Vagina (tissue), 2 donors: Measurements from ENCODE around the gene FGFR2. TPM values are rescaled to one million over a fixed set of nuclear protein-coding genes. Genes with fewer than 3 reads are reported as not detected.

Experiments used
- DNase-seq, 2 donors: peaks; one replicate each; pipeline ENCODE4 v3.0.0-alpha.2; 2017; ENCODE audit errors: extremely low spot score in 2 of 2
- H3K27ac ChIP-seq: fragments of 200-600 bp; sonication (generic); one replicate; pipeline ENCODE4 v1.5.1; 2019
- H3K27me3 ChIP-seq: fragments of 200-600 bp; sonication (generic); one replicate; pipeline ENCODE4 v1.5.1; 2019
- H3K36me3 ChIP-seq, 2 donors: fragments of 200-600 bp; sonication (generic); one replicate each; pipeline ENCODE4 v1.5.1; 2017 to 2019
- H3K4me1 ChIP-seq: fragments of 200-600 bp; sonication (generic); one replicate; pipeline ENCODE4 v1.5.1; 2019
- H3K4me3 ChIP-seq, 2 donors: fragments of 200-600 bp; sonication (generic); 1 replicate in 1 of 2; 2 replicates in 1 of 2; pipeline ENCODE4 v1.5.1; 2016 to 2019
- H3K9me3 ChIP-seq: fragments of 200-600 bp; sonication (generic); one replicate; pipeline ENCODE4 v1.5.1; 2019
- CTCF ChIP-seq, 3 experiments: fragments of 450-650 bp in 2 of 3; fragments of 200-600 bp in 1 of 3; sonication (generic) in 1 of 3; IDR thresholded peaks; one replicate each; pipeline ENCODE4 v1.5.1; 2017 to 2019; ENCODE audit warnings: antibody characterized with exemption in 3 of 3, mild to moderate bottlenecking in 2 of 3, moderate library complexity in 2 of 3
- POLR2A ChIP-seq, 2 donors: fragments of 450-650 bp; IDR thresholded peaks; one replicate each; pipeline ENCODE4 v1.6.1; 2017; ENCODE audit warnings: antibody characterized with exemption in 2 of 2, mild to moderate bottlenecking in 2 of 2, moderate library complexity in 2 of 2
- POLR2AphosphoS5 ChIP-seq, 2 donors: sonication (generic); formaldehyde crosslinking; IDR thresholded peaks; one replicate each; pipeline ENCODE4 v1.9.0; 2017; ENCODE audit warnings: antibody characterized with exemption in 2 of 2, mild to moderate bottlenecking in 2 of 2, low read depth in 1 of 2; ENCODE audit not compliant: insufficient read depth in 1 of 2
- intact Hi-C: fragments of 100-400 bp; cut with DNase I; formaldehyde crosslinking; loops from one replicate; pipeline ENCODE4 v1.15.1; 2023
- total RNA-seq: library from RNA; depleted of rRNA; stranded (reverse); fragments of >200 nt; gene quantifications from one replicate; pipeline ENCODE4 v1.2.3, GENCODE V29; 2016

The FGFR2 gene
- total RNA-seq, 1 donor from 2014 or later: 54.0 TPM

- Histone ChIP-seq H3K4me1 (peaks cover 2% of the 10 kb centered on the region), H3K4me3 (no peak overlapping the region), H3K27ac (no peak overlapping the region), H3K27me3 (no peaks in the 10 kb centered on the region), H3K9me3 (no peaks in the 10 kb centered on the region), H3K36me3 (peaks cover 0 to 10% of the 10 kb centered on the region in 2 donors)
- DNase-seq: no peak
- intact Hi-C loops: no loop called here
- TF ChIP-seq POLR2AphosphoS5 (IDR thresholded peaks at IDR 0.05; ENCODE audit: insufficient read depth in 1 of 2, low read depth in 1 of 2) (no peak), CTCF (IDR thresholded peaks at IDR 0.05) (no peak), POLR2A (IDR thresholded peaks at IDR 0.05) (no peak)
These were observed 46.9 kb downstream of the FGFR2 start for GRCh38 chr10:121551210-121551885.

- TF ChIP-seq POLR2A (IDR thresholded peaks at IDR 0.05): no peak
- no peak for TF ChIP-seq POLR2AphosphoS5 (IDR thresholded peaks at IDR 0.05; ENCODE audit: insufficient read depth in 1 of 2, low read depth in 1 of 2)
- TF ChIP-seq CTCF (IDR thresholded peaks at IDR 0.05): no peak
- H3K36me3 ChIP-seq: peaks cover 0 to 7% of the 10 kb centered on the region in 2 donors
- intact Hi-C loops: no loop called here
- no peak overlapping the region for H3K27ac ChIP-seq
- DNase-seq: no peak
- no peaks in the 10 kb centered on the region for H3K4me1 ChIP-seq
- H3K9me3 ChIP-seq: no peaks in the 10 kb centered on the region
- H3K4me3 ChIP-seq: no peak overlapping the region
- no peaks in the 10 kb centered on the region for H3K27me3 ChIP-seq
These were observed 53.9 kb downstream of the FGFR2 start for GRCh38 chr10:121544301-121544869.

GRCh38 chr10:121543545-121543944, 54.7 kb downstream of the FGFR2 start:
- no peak for TF ChIP-seq CTCF (IDR thresholded peaks at IDR 0.05)
- no peak for TF ChIP-seq POLR2A (IDR thresholded peaks at IDR 0.05)
- TF ChIP-seq POLR2AphosphoS5 (IDR thresholded peaks at IDR 0.05; ENCODE audit: insufficient read depth in 1 of 2, low read depth in 1 of 2): no peak
- Histone ChIP-seq H3K4me1 (no peaks in the 10 kb centered on the region), H3K36me3 (no peaks in the 10 kb centered on the region), H3K4me3 (no peak overlapping the region), H3K9me3 (no peaks in the 10 kb centered on the region), H3K27ac (no peak overlapping the region), H3K27me3 (no peaks in the 10 kb centered on the region)
- no peak for DNase-seq
- intact Hi-C loops: no loop called here

- intact Hi-C loops: no loop called here
- no peaks in the 10 kb centered on the region for H3K27me3 ChIP-seq
- H3K4me3 ChIP-seq: no peak overlapping the region
- no peak for DNase-seq
- TF ChIP-seq POLR2A (IDR thresholded peaks at IDR 0.05): no peak
- no peak for TF ChIP-seq POLR2AphosphoS5 (IDR thresholded peaks at IDR 0.05; ENCODE audit: insufficient read depth in 1 of 2, low read depth in 1 of 2)
- no peak for TF ChIP-seq CTCF (IDR thresholded peaks at IDR 0.05)
- no peaks in the 10 kb centered on the region for H3K36me3 ChIP-seq
- H3K9me3 ChIP-seq: no peaks in the 10 kb centered on the region
- H3K27ac ChIP-seq: no peak overlapping the region
- no peaks in the 10 kb centered on the region for H3K4me1 ChIP-seq
These were observed 56.7 kb downstream of the FGFR2 start for GRCh38 chr10:121541450-121542120.
